ENCODE data around the gene SND1. TPM values are rescaled to one million over a fixed set of nuclear protein-coding genes. Genes with fewer than 3 reads are reported as not detected.

Gene SND1
- total and polyA plus RNA-seq, 2 donors from 2014 or later: 83.0 to 154 TPM

DNA sequence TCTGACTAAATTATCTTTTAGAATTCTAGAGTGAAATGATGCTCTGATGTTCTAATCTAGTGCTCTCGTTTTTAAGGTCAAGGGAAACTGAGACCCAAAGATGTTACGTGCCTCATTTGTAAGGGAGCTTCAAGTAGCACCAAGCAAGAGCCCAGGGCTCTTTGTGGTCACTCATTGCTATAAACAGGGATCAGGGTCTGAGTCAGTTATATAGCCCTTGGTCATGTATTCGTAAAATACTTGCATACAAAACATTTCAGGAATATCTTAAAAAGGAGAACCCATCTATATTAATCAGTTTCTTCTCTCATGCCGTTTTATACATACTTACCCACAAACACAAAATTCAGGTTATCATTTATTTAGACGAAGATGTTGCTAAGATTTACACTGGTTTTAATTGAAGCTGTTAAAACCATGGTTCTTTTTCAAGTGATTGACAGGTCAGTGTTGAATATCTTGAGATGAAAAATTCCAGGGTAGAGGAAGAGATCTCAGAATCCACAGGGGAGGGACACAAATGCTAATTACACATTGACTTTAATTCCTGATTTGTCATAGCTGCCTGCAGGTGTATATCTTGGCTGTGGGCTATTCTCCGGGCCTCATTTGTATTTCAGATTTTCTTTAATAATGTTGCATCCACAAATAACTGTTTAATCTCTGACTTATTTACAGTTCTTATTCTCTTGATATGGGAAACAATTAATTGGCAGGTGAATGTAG is 188.4 kb downstream of the SND1 start:
- Histone ChIP-seq H3K27me3 (ENCODE audit: control insufficient read depth, insufficient read depth, low read length) (no peaks in the 10 kb centered on the region), H3K4me3 (ENCODE audit: low read length in 3 of 3) (no peak overlapping the region), H3K4me1 (ENCODE audit: control insufficient read depth in 2 of 3, insufficient read depth in 2 of 3, low read depth in 1 of 3, low read length in 3 of 3) (peaks cover 0 to 12% (median 5%) of the 10 kb centered on the region in 3 donors), H3K36me3 (ENCODE audit: control insufficient read depth in 2 of 3, insufficient read depth in 3 of 3, low read length in 3 of 3) (no peaks in the 10 kb centered on the region), H3K27ac (ENCODE audit: low read depth in 2 of 2, low read length in 2 of 2) (no peak overlapping the region), H3K9me3 (ENCODE audit: control insufficient read depth in 2 of 3, insufficient read depth in 1 of 3, low read length in 3 of 3) (peaks cover 0 to 5% (median 0%) of the 10 kb centered on the region in 3 donors), H3K9ac (ENCODE audit: low read length in 3 of 3) (no peak overlapping the region)
- intact Hi-C loops (cut with DNase I): no loop called here
- DNase-seq (no peak), FAIRE-seq (no peak)
- TF ChIP-seq, protein P1, sequence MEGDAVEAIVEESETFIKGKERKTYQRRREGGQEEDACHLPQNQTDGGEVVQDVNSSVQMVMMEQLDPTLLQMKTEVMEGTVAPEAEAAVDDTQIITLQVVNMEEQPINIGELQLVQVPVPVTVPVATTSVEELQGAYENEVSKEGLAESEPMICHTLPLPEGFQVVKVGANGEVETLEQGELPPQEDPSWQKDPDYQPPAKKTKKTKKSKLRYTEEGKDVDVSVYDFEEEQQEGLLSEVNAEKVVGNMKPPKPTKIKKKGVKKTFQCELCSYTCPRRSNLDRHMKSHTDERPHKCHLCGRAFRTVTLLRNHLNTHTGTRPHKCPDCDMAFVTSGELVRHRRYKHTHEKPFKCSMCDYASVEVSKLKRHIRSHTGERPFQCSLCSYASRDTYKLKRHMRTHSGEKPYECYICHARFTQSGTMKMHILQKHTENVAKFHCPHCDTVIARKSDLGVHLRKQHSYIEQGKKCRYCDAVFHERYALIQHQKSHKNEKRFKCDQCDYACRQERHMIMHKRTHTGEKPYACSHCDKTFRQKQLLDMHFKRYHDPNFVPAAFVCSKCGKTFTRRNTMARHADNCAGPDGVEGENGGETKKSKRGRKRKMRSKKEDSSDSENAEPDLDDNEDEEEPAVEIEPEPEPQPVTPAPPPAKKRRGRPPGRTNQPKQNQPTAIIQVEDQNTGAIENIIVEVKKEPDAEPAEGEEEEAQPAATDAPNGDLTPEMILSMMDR (IDR thresholded peaks at IDR 0.05; ENCODE audit: borderline replicate concordance, extremely low read depth, insufficient read depth): no peak

DNA sequence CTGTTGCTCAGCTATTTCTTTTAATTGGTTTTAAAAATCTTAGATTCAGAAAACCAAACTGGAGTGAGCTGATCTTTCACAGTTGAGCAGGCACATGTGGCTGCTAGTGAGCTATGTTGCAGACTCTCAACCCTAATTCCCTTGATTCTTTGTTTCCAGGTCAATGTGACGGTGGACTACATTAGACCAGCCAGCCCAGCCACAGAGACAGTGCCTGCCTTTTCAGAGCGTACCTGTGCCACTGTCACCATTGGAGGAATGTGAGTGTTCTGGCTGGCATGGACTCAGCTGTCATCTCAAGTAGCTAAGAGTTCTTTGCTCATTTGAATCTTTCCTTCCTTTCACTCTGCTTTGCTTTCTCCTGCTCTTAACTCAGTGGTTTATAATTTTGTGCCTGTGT is 192.2 kb downstream of the SND1 start:
- H3K27ac ChIP-seq (ENCODE audit: low read depth in 2 of 2, low read length in 2 of 2): no peak overlapping the region
- H3K9ac ChIP-seq (ENCODE audit: low read length in 3 of 3): no peak overlapping the region
- no peaks in the 10 kb centered on the region for H3K9me3 ChIP-seq (ENCODE audit: control insufficient read depth in 2 of 3, insufficient read depth in 1 of 3, low read length in 3 of 3)
- H3K4me1 ChIP-seq (ENCODE audit: control insufficient read depth in 2 of 3, insufficient read depth in 2 of 3, low read depth in 1 of 3, low read length in 3 of 3): peaks cover 0 to 12% (median 5%) of the 10 kb centered on the region in 3 donors
- TF ChIP-seq, protein P1 (IDR thresholded peaks at IDR 0.05; ENCODE audit: borderline replicate concordance, extremely low read depth, insufficient read depth): no peak
- H3K27me3 ChIP-seq (ENCODE audit: control insufficient read depth, insufficient read depth, low read length): no peaks in the 10 kb centered on the region
- no peak overlapping the region for H3K4me3 ChIP-seq (ENCODE audit: low read length in 3 of 3)
- no peak for FAIRE-seq
- intact Hi-C loops (cut with DNase I): no loop called here
- DNase-seq: peak in 1 of 5 donors; percentile 29
- no peaks in the 10 kb centered on the region for H3K36me3 ChIP-seq (ENCODE audit: control insufficient read depth in 2 of 3, insufficient read depth in 3 of 3, low read length in 3 of 3)

DNA sequence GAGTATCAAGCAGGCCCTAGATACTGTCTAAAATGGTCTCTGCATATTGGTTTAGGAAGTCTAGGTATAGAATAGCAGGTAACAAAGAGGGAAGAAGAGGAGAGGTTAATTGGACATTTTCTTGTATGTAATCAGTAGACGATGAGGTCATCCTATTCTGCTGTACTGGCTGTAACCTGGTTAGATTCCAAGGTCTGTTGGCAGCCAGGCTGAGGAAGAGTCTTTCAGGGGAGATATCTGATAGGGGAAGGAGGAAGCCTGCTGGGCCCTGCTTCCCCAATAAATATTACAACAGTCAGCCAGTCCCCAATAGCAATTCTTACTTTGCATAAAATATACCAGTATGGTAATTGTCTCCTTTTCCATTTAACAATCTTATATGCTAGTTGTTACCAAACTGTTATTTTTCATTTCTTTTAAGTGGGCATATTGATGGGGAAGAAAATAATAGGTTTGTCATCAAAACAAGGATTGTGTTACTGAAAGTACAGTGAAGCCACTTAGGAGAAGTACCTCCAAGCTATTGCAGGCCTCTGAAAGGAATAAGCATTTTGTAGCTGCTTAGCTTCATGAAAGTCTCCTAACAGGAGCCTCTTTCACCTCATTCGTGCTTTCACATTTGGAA is 192.8 kb downstream of the SND1 start:
- Histone ChIP-seq H3K9ac (ENCODE audit: low read length in 3 of 3) (no peak overlapping the region), H3K36me3 (ENCODE audit: control insufficient read depth in 2 of 3, insufficient read depth in 3 of 3, low read length in 3 of 3) (no peaks in the 10 kb centered on the region), H3K4me1 (ENCODE audit: control insufficient read depth in 2 of 3, insufficient read depth in 2 of 3, low read depth in 1 of 3, low read length in 3 of 3) (peaks cover 0 to 12% (median 5%) of the 10 kb centered on the region in 3 donors), H3K9me3 (ENCODE audit: control insufficient read depth in 2 of 3, insufficient read depth in 1 of 3, low read length in 3 of 3) (no peaks in the 10 kb centered on the region), H3K27me3 (ENCODE audit: control insufficient read depth, insufficient read depth, low read length) (no peaks in the 10 kb centered on the region), H3K27ac (ENCODE audit: low read depth in 2 of 2, low read length in 2 of 2) (no peak overlapping the region), H3K4me3 (ENCODE audit: low read length in 3 of 3) (no peak overlapping the region)
- DNase-seq (peak in 2 of 5 donors; percentile 21 to 39), FAIRE-seq (no peak)
- TF ChIP-seq, protein P1 (IDR thresholded peaks at IDR 0.05; ENCODE audit: borderline replicate concordance, extremely low read depth, insufficient read depth): no peak
- intact Hi-C loops (cut with DNase I): no loop called here

All from kidney (tissue), 14 donors.